Left ventricle myocardium inferior (tissue), 1 donor: ENCODE data around the gene RBFOX1. TPM values are rescaled to one million over a fixed set of nuclear protein-coding genes. Genes with fewer than 3 reads are reported as not detected.

Experiments
- DNase-seq: peaks from one replicate; pipeline ENCODE4 v3.0.0-alpha.2; 2020
- H3K27ac ChIP-seq: fragments of 200-600 bp; replicated peaks from 2 replicates; pipeline ENCODE4 v1.8.0; 2021
- H3K27me3 ChIP-seq: fragments of 200-600 bp; 2 replicates; pipeline ENCODE4 v1.8.0; 2021; ENCODE audit warnings: low read depth
- H3K36me3 ChIP-seq: fragments of 200-600 bp; 2 replicates; pipeline ENCODE4 v1.8.0; 2021
- H3K4me1 ChIP-seq: fragments of 200-600 bp; 2 replicates; pipeline ENCODE4 v1.8.0; 2021
- H3K4me3 ChIP-seq: fragments of 200-600 bp; 2 replicates; pipeline ENCODE4 v1.8.0; 2021; ENCODE audit warnings: mild to moderate bottlenecking, moderate library complexity
- H3K9me3 ChIP-seq: fragments of 200-600 bp; replicated peaks from 2 replicates; pipeline ENCODE4 v1.8.0; 2021
- CTCF ChIP-seq: fragments of 200-600 bp; IDR thresholded peaks from 2 replicates; pipeline ENCODE4 v1.8.0; 2021; ENCODE audit warnings: antibody characterized with exemption, mild to moderate bottlenecking, borderline replicate concordance
- intact Hi-C: fragments of 100-400 bp; cut with micrococcal nuclease; formaldehyde crosslinking; loops from one replicate; pipeline ENCODE4 v1.11.0; 2022
- total RNA-seq: library from RNA; stranded (reverse); fragmentation: NEBNext Ultra II Directional; extraction: Animal tissue kit (Norgen Biotek cat#: 25700); gene quantifications from one replicate; pipeline ENCODE4 v1.2.1, GENCODE V29; 2021
- donor health status: DM: no; HTN: yes; CAD: no; lungs with severe emphysema.

Gene RBFOX1
- total RNA-seq, 1 donor from 2014 or later, result 71.8 TPM

GRCh38 chr16:7331997-7332396 lies 648 bp upstream of the RBFOX1 start:
- TF ChIP-seq CTCF, result no peak
- Histone ChIP-seq H3K27me3 (no peaks in the 10 kb centered on the region), H3K4me1 (peaks cover 35% of the 10 kb centered on the region), H3K36me3 (no peaks in the 10 kb centered on the region), H3K9me3 (no peaks in the 10 kb centered on the region), H3K4me3 (peak overlapping the region; percentile 68), H3K27ac (peak overlapping the region; percentile 90)
- DNase-seq, result no peak
- intact Hi-C loops, result no loop called here

- no peak for TF ChIP-seq CTCF
- no peaks in the 10 kb centered on the region for H3K36me3 ChIP-seq
- H3K4me3 ChIP-seq, result peak overlapping the region; percentile 68
- no peak for DNase-seq
- peak overlapping the region; percentile 90 for H3K27ac ChIP-seq
- no peaks in the 10 kb centered on the region for H3K27me3 ChIP-seq
- intact Hi-C loops, result no loop called here
- H3K4me1 ChIP-seq, result peaks cover 47% of the 10 kb centered on the region
- no peaks in the 10 kb centered on the region for H3K9me3 ChIP-seq
Measured at GRCh38 chr16:7333180-7333725, 608 bp downstream of the RBFOX1 start.

GRCh38 chr16:7334801-7335560 lies 2.3 kb downstream of the RBFOX1 start:
- no peak for TF ChIP-seq CTCF
- H3K4me3 ChIP-seq, result peak overlapping the region; percentile 68
- H3K9me3 ChIP-seq, result no peaks in the 10 kb centered on the region
- DNase-seq, result peak; percentile 33
- intact Hi-C loops, result no loop called here
- no peaks in the 10 kb centered on the region for H3K27me3 ChIP-seq
- H3K4me1 ChIP-seq, result peaks cover 62% of the 10 kb centered on the region
- peak overlapping the region; percentile 90 for H3K27ac ChIP-seq
- H3K36me3 ChIP-seq, result no peaks in the 10 kb centered on the region

GRCh38 chr16:7335991-7336634 lies 3.5 kb downstream of the RBFOX1 start:
- Histone ChIP-seq H3K27me3 (no peaks in the 10 kb centered on the region), H3K36me3 (no peaks in the 10 kb centered on the region), H3K27ac (peak overlapping the region; percentile 90), H3K4me3 (peak overlapping the region; percentile 68), H3K4me1 (peaks cover 64% of the 10 kb centered on the region), H3K9me3 (no peaks in the 10 kb centered on the region)
- TF ChIP-seq CTCF, result no peak
- DNase-seq, result no peak
- intact Hi-C loops, result no loop called here

- Histone ChIP-seq H3K4me1 (peaks cover 60% of the 10 kb centered on the region), H3K4me3 (peak overlapping the region; percentile 68), H3K9me3 (no peaks in the 10 kb centered on the region), H3K27me3 (no peaks in the 10 kb centered on the region), H3K27ac (peak overlapping the region; percentile 90), H3K36me3 (no peaks in the 10 kb centered on the region)
- no peak for TF ChIP-seq CTCF
- intact Hi-C loops, result no loop called here
- no peak for DNase-seq
Measured at GRCh38 chr16:7336742-7337141, 4.1 kb downstream of the RBFOX1 start.
